Adrenal gland (tissue), 12 donors: ENCODE data around the gene CHMP1A. TPM values are rescaled to one million over a fixed set of nuclear protein-coding genes. Genes with fewer than 3 reads are reported as not detected.
A peak's percentile ranks its signal among the peaks of the same experiment; 100 is the strongest.

ENCODE experiments used
- DNase-seq, 7 donors: peaks; one replicate each; pipeline ENCODE4 v3.0.0-alpha.2; 2019 to 2020
- H3K27ac ChIP-seq, 5 donors: fragments of 200-600 bp; sonication (generic) in 4 of 5; 1 replicate in 3 of 5; 2 replicates in 2 of 5; pipeline versions ENCODE4 v1.5.1 to v1.8.0; 2016 to 2020; ENCODE audit warnings: mild to moderate bottlenecking in 1 of 5
- H3K27me3 ChIP-seq: fragments of 200-600 bp; 2 replicates; pipeline ENCODE4 v1.8.0; 2021
- H3K36me3 ChIP-seq, 2 donors: fragments of 200-600 bp; replicated peaks in 1 of 2; 1 replicate in 1 of 2; 2 replicates in 1 of 2; pipeline versions ENCODE4 v1.5.1 to v1.8.0; 2018 to 2022
- H3K4me1 ChIP-seq, 2 donors: fragments of 200-600 bp; replicated peaks in 1 of 2; 1 replicate in 1 of 2; 2 replicates in 1 of 2; pipeline versions ENCODE4 v1.5.1 to v1.8.0; 2018 to 2021
- H3K4me3 ChIP-seq, 4 donors: fragments of 200-600 bp; sonication (generic) in 3 of 4; one replicate each; pipeline ENCODE4 v1.5.1; 2016 to 2018
- H3K9me3 ChIP-seq, 3 donors: fragments of 200-600 bp; sonication (generic) in 1 of 3; replicated peaks in 1 of 3; 1 replicate in 2 of 3; 2 replicates in 1 of 3; pipeline versions ENCODE4 v1.5.1 to v1.8.0; 2016 to 2021
- POLR2A ChIP-seq, 2 donors: fragments of 450-650 bp; IDR thresholded peaks; one replicate each; pipeline ENCODE4 v1.6.1; 2017; ENCODE audit warnings: antibody characterized with exemption in 2 of 2, mild to moderate bottlenecking in 2 of 2, moderate library complexity in 1 of 2
- WGBS, 4 donors: extraction: QIAGEN DNeasy Blood & Tissue Kit in 2 of 4; methylation state at CpG; one replicate each; pipeline versions ENCODE4 v1.1.5 to v1.1.7; 2013 to 2017; 5-methylcytosine and 5-hydroxymethylcytosine counted together
- intact Hi-C, 2 donors: fragments of 100-400 bp; cut with DNase I; formaldehyde crosslinking; loops; one replicate each; pipeline versions ENCODE4 v1.14.1 to v1.15.0; 2022 to 2023
- polyA plus RNA-seq, 3 donors: library from polyadenylated mRNA; stranded (reverse); fragments of 200-250 nt in 2 of 3; fragments of 350-450 nt in 1 of 3; fragmentation: Illumina TruSeq in 1 of 3; extraction: RNeasy Lipid Tissue Mini Kit (QIAGEN cat#74804) in 1 of 3; gene quantifications; one replicate each; pipeline ENCODE4 v1.2.3, GENCODE V29; 2013 to 2014
- total RNA-seq, 9 donors: library from RNA; depleted of rRNA in 4 of 9; stranded (reverse); fragments of >200 nt in 4 of 9; fragments of 120-200 nt in 1 of 9; fragmentation: NEBNext Ultra II Directional in 1 of 9; extraction: Animal tissue kit (Norgen Biotek cat#: 25700) in 1 of 9; gene quantifications; one replicate each; pipeline versions ENCODE4 v1.1.0 to v1.2.4, GENCODE V29; 2013 to 2023
- TF ChIP-seq, protein P1 (sequence below), 6 experiments: fragments of 450-650 bp in 4 of 6; fragments of 200-600 bp in 2 of 6; sonication (generic) in 1 of 6; IDR thresholded peaks; 1 replicate in 5 of 6; 2 replicates in 1 of 6; pipeline versions ENCODE4 v1.5.1 to v1.8.0; 2016 to 2021; ENCODE audit warnings: antibody characterized with exemption in 6 of 6, mild to moderate bottlenecking in 2 of 6, moderate library complexity in 1 of 6
- donor health status: healthy with polysubstance abuse.
- donor health status: Bipolar disorder and iron deficiency.
- donor health status: DM: yes; HTN: yes; CAD: no.
- donor health status: DM: no; HTN: no; CAD: no.
- donor health status: DM: no; HTN: no; CAD: no.
- donor health status: DM: yes; HTN: yes; CAD: no.

CHMP1A gene
- total and polyA plus RNA-seq, 12 donors = 32.5 to 100.0 (median 64.6) TPM

DNA sequence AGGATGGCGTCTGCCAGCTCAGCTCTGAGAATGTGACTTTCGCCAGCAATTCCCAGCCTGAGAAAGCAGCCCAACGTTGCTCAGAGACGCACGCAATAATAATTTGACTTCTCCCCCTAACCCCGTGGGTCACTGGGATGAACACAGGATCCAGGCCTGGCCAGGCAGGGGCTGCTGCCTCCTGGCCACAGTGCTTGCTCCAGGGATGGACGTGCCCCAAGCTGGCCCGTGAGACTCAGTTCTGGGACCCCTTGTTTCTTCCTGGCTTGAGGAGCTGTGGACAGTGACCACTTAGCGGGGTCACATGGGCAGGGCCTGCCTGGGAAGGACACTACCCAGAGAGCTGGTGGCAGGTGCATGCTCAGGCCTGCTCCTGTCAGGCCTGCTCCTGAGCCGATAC, 57.6 kb downstream of the CHMP1A start:
- DNase-seq = no peak
- Histone ChIP-seq H3K4me3 (no peak overlapping the region), H3K27me3 (no peaks in the 10 kb centered on the region), H3K9me3 (no peaks in the 10 kb centered on the region), H3K4me1 (no peaks in the 10 kb centered on the region), H3K27ac (no peak overlapping the region), H3K36me3 (no peaks in the 10 kb centered on the region)
- 85 to 93% (median 88%) methylated on average over 3 to 10 of the region's 10 CpGs for WGBS, 4 donors
- TF ChIP-seq, protein P1, sequence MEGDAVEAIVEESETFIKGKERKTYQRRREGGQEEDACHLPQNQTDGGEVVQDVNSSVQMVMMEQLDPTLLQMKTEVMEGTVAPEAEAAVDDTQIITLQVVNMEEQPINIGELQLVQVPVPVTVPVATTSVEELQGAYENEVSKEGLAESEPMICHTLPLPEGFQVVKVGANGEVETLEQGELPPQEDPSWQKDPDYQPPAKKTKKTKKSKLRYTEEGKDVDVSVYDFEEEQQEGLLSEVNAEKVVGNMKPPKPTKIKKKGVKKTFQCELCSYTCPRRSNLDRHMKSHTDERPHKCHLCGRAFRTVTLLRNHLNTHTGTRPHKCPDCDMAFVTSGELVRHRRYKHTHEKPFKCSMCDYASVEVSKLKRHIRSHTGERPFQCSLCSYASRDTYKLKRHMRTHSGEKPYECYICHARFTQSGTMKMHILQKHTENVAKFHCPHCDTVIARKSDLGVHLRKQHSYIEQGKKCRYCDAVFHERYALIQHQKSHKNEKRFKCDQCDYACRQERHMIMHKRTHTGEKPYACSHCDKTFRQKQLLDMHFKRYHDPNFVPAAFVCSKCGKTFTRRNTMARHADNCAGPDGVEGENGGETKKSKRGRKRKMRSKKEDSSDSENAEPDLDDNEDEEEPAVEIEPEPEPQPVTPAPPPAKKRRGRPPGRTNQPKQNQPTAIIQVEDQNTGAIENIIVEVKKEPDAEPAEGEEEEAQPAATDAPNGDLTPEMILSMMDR (IDR thresholded peaks at IDR 0.05) = no peak
- intact Hi-C loops = no loop called here

DNA sequence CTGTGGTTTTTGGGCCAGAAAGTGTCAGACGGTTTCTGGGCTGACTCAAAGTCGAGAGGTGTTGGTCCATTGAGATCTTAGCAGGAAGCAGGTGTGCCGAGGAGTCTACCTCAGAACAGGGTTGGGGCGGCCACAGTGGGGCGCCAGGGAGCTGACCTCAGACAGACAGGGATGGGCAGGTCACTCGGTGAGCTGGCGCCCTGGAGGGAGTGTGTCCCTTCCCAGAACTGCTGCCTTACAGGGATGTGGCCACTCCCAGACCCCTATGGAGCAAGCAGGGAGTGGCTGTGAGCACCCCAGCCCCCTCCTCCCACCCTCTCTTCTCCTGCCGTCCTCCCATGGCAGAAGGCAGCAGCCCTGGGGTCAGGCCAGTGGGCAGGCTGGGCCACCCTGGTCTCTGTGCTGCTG, 58.1 kb downstream of the CHMP1A start:
- H3K4me3 ChIP-seq = no peak overlapping the region
- intact Hi-C loops = no loop called here

DNA sequence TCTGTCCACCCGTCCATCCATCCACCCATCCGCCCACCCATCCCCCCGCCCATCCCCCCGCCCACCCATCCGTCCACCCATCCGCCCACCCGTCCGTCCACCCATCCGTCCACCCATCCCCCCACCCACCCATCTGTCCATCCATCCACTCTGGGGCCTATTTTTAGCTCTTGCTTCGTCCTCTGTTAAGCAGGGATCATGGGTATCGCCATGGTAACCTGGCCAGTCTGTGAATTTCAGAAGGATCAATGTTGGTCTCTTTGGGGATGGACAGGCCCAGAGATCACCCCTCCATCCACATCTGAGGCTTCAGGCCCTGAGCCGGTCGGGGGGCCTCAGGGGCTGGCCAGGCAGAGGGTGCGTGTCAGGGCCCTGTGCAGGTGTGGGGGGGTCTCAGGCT, 59.3 kb downstream of the CHMP1A start:
- intact Hi-C loops = no loop called here
- Histone ChIP-seq H3K27me3 (no peaks in the 10 kb centered on the region), H3K9me3 (no peaks in the 10 kb centered on the region), H3K4me3 (no peak overlapping the region), H3K4me1 (no peaks in the 10 kb centered on the region), H3K27ac (no peak overlapping the region), H3K36me3 (no peaks in the 10 kb centered on the region)
- 55 to 69% (median 61%) methylated on average over 4 to 14 of the region's 14 CpGs; no CpG with 5 or more reads in 1 of the 4 donors for WGBS, 4 donors
- TF ChIP-seq, protein P1 (IDR thresholded peaks at IDR 0.05) = no peak
- TF ChIP-seq POLR2A (IDR thresholded peaks at IDR 0.05) = no peak
- DNase-seq = no peak

More for the DNA sequence above, 58.1 kb downstream of the CHMP1A start:
- Histone ChIP-seq H3K4me1 (no peaks in the 10 kb centered on the region), H3K36me3 (no peaks in the 10 kb centered on the region), H3K27me3 (no peaks in the 10 kb centered on the region), H3K9me3 (no peaks in the 10 kb centered on the region), H3K27ac (no peak overlapping the region)
- 56 to 65% (median 64%) methylated on average over 5 to 8 of the region's 8 CpGs for WGBS, 4 donors
- peak in 1 of 7 donors; percentile 16 for DNase-seq
- no peak for TF ChIP-seq POLR2A (IDR thresholded peaks at IDR 0.05)
- TF ChIP-seq, protein P1 (IDR thresholded peaks at IDR 0.05) = no peak

DNA sequence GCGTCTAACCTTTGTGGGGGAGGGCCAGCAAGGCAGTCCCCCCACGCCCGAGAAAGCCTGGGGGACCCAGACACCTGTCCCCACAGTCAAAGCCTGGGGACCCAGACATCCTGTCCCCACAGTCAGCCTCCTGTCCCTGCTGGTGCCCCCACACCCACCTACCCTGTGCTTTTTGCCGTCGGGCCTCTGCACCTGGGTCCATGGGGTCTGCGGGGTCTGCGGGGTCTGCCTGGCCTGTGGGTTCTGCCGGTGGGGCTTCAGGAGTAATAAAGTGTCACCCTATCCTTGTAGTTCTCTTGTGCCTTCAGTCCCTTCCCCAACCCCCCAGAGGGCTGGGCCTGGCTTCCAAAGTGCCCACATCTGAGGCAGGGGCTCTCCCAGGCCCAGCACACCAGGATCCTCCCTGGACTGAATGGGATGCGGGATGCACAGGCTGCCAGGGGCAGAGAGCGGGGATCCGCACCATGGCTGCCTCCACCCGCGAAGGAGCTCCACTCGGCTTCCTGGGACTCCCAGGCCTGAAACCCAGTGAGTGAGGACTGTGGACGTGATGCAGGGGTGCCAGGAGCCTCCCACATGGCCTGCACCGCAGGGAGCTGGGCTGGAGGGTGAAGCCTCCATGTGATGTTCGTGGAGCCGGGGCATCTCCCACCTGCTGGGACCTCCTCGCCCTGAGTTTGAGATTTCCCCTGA, 60.4 kb downstream of the CHMP1A start:
- TF ChIP-seq, protein P1 (IDR thresholded peaks at IDR 0.05) = no peak
- TF ChIP-seq POLR2A (IDR thresholded peaks at IDR 0.05) = no peak
- no peaks in the 10 kb centered on the region for H3K9me3 ChIP-seq
- DNase-seq = no peak
- intact Hi-C loops = no loop called here
- 84 to 95% (median 85%) methylated on average over 7 to 19 of the region's 19 CpGs for WGBS, 4 donors
- no peak overlapping the region for H3K27ac ChIP-seq
- H3K27me3 ChIP-seq = no peaks in the 10 kb centered on the region
- H3K36me3 ChIP-seq = no peaks in the 10 kb centered on the region
- H3K4me3 ChIP-seq = no peak overlapping the region
- H3K4me1 ChIP-seq = no peaks in the 10 kb centered on the region
